B cell (primary cell): ENCODE data around the gene SLC45A3. TPM values are rescaled to one million over a fixed set of nuclear protein-coding genes. Genes with fewer than 3 reads are reported as not detected.

Source experiments
- ATAC-seq: fragments of 200-7000 bp; cut with Tn5 transposase; one replicate; pipeline ENCODE4 v1.10.0; 2021; ENCODE audit warnings: low read depth, mild to moderate bottlenecking, moderate number of reproducible peaks, moderate library complexity
- CTCF ChIA-PET: fragments of 350-600 bp; sonication (Branson Sonifier 250); formaldehyde crosslinking; loops from one replicate; lab custom pipeline; 2021; ENCODE audit warnings: antibody characterized with exemption, inconsistent platforms; lab: Charles Lee
- POLR2A ChIA-PET: fragments of 350-600 bp; sonication (Branson Sonifier 250); formaldehyde crosslinking; loops from one replicate; lab custom pipeline; 2021; ENCODE audit warnings: antibody characterized with exemption; lab: Charles Lee
- DNase-seq: peaks from one replicate; pipeline ENCODE4 v3.0.0; 2013
- H2AFZ ChIP-seq: 2 replicates; pipeline ENCODE4 v1.6.1; 2012; ENCODE audit warnings: mild to moderate bottlenecking, low read depth, low read length; ENCODE audit not compliant: insufficient read depth, poor library complexity, severe bottlenecking
- H3K27ac ChIP-seq, 2 donors: 1 replicate in 1 of 2; 2 replicates in 1 of 2; pipeline ENCODE4 v1.5.1; 2012 to 2013; ENCODE audit warnings: low read length in 2 of 2, mild to moderate bottlenecking in 2 of 2, moderate library complexity in 1 of 2
- H3K27me3 ChIP-seq, 4 experiments: fragments of 200-600 bp in 1 of 4; sonication (generic) in 1 of 4; replicated peaks in 1 of 4; 1 replicate in 2 of 4; 2 replicates in 2 of 4; pipeline versions ENCODE4 v1.6.1 to v1.7.0; 2013 to 2016; ENCODE audit warnings: low read length in 3 of 4, mild to moderate bottlenecking in 2 of 4, mixed read lengths in 1 of 4, moderate library complexity in 1 of 4; ENCODE audit not compliant: insufficient read depth in 4 of 4, control insufficient read depth in 3 of 4; ENCODE audit errors: control extremely low read depth in 1 of 4
- H3K36me3 ChIP-seq, 2 experiments: replicated peaks in 1 of 2; 1 replicate in 1 of 2; 2 replicates in 1 of 2; pipeline versions ENCODE4 v1.6.1 to v1.7.1; 2013; ENCODE audit warnings: low read length in 1 of 2; ENCODE audit not compliant: insufficient read depth in 2 of 2, control insufficient read depth in 1 of 2; ENCODE audit errors: control extremely low read depth in 1 of 2, extremely low read depth in 1 of 2
- H3K4me1 ChIP-seq, 2 donors: fragments of 200-600 bp in 1 of 2; sonication (generic) in 1 of 2; 1 replicate in 1 of 2; 2 replicates in 1 of 2; pipeline versions ENCODE4 v1.5.1 to v1.6.1; 2013 to 2017; ENCODE audit warnings: low read length in 2 of 2; ENCODE audit not compliant: control insufficient read depth in 2 of 2, insufficient read depth in 2 of 2
- H3K4me2 ChIP-seq: replicated peaks from 2 replicates; pipeline ENCODE3; 2012; ENCODE audit warnings: mild to moderate bottlenecking, low read depth, low read length; ENCODE audit not compliant: poor library complexity, severe bottlenecking
- H3K4me3 ChIP-seq, 5 experiments: fragments of 200-600 bp in 1 of 5; sonication (generic) in 1 of 5; 1 replicate in 3 of 5; 2 replicates in 2 of 5; pipeline versions ENCODE4 v1.5.1 to v1.7.0; 2011 to 2016; ENCODE audit warnings: low read length in 4 of 5, mild to moderate bottlenecking in 4 of 5, low read depth in 2 of 5, control low read depth in 1 of 5, moderate library complexity in 1 of 5; ENCODE audit not compliant: insufficient read depth in 1 of 5; ENCODE audit errors: control extremely low read depth in 1 of 5, extremely low read depth in 1 of 5
- H3K79me2 ChIP-seq: fragments of 200-600 bp; sonication (generic); one replicate; pipeline ENCODE4 v1.6.0; 2016; ENCODE audit warnings: low read length; ENCODE audit not compliant: control insufficient read depth, insufficient read depth
- H3K9ac ChIP-seq: fragments of 200-600 bp; sonication (generic); 2 replicates; pipeline ENCODE4 v1.6.1; 2017; ENCODE audit warnings: mild to moderate bottlenecking, low read length, moderate library complexity
- H3K9me3 ChIP-seq, 3 donors: one replicate each; pipeline versions ENCODE4 v1.6.1 to v1.7.1; 2013; ENCODE audit warnings: low read length in 2 of 3; ENCODE audit not compliant: control insufficient read depth in 2 of 3, insufficient read depth in 1 of 3; ENCODE audit errors: control extremely low read depth in 1 of 3
- H4K20me1 ChIP-seq: 2 replicates; pipeline ENCODE4 v1.6.0; 2012; ENCODE audit warnings: mild to moderate bottlenecking, low read length; ENCODE audit not compliant: insufficient read depth, control insufficient read depth, poor library complexity, severe bottlenecking
- H3K27ac Mint-ChIP-seq: one replicate; pipeline ENCODE4 v1.8.0; 2021; ENCODE audit warnings: mixed read lengths
- H3K27me3 Mint-ChIP-seq: one replicate; pipeline ENCODE4 v1.8.0; 2021; ENCODE audit warnings: mixed read lengths
- H3K4me1 Mint-ChIP-seq: one replicate; pipeline ENCODE4 v1.8.0; 2021; ENCODE audit warnings: mixed read lengths
- H3K4me3 Mint-ChIP-seq: one replicate; pipeline ENCODE4 v1.8.0; 2021; ENCODE audit warnings: mixed read lengths
- H3K9me3 Mint-ChIP-seq: one replicate; pipeline ENCODE4 v1.8.0; 2022; ENCODE audit warnings: mixed read lengths; ENCODE audit not compliant: insufficient read depth
- EZH2 ChIP-seq: IDR thresholded peaks from 2 replicates; pipeline ENCODE4 v1.6.1; 2012; ENCODE audit warnings: borderline replicate concordance, low read depth, mild to moderate bottlenecking, moderate library complexity, low read length; ENCODE audit not compliant: insufficient read depth, poor library complexity, severe bottlenecking
- WGBS: methylation state at CpG from one replicate; pipeline ENCODE4 v1.1.5; 2013; ENCODE audit warnings: missing lambda C conversion rate; ENCODE audit not compliant: insufficient coverage; 5-methylcytosine and 5-hydroxymethylcytosine counted together
- intact Hi-C: fragments of 100-400 bp; cut with micrococcal nuclease; formaldehyde crosslinking; loops from one replicate; pipeline ENCODE4 v1.10.0; 2022
- polyA plus RNA-seq: library from polyadenylated mRNA; depleted of rRNA; stranded (reverse); fragments of >200 nt; gene quantifications from 2 replicates; pipeline ENCODE4 v1.2.3, GENCODE V29; 2012
- total RNA-seq, 2 donors: library from RNA; stranded (reverse); fragments of 120-200 nt in 1 of 2; gene quantifications; 1 replicate in 1 of 2; 2 replicates in 1 of 2; pipeline versions ENCODE4 v1.2.3 to v1.2.4, GENCODE V29; 2013 to 2022
- TF ChIP-seq, protein P1 (sequence below): fragments of 200-600 bp; IDR thresholded peaks from one replicate; pipeline ENCODE4 v1.8.0; 2022; ENCODE audit warnings: antibody characterized with exemption, mild to moderate bottlenecking

Gene SLC45A3
- total and polyA plus RNA-seq, 2 donors (not counting 1 experiment from before 2014, with no cell fraction given), result 5.0 to 23.9 TPM

DNA sequence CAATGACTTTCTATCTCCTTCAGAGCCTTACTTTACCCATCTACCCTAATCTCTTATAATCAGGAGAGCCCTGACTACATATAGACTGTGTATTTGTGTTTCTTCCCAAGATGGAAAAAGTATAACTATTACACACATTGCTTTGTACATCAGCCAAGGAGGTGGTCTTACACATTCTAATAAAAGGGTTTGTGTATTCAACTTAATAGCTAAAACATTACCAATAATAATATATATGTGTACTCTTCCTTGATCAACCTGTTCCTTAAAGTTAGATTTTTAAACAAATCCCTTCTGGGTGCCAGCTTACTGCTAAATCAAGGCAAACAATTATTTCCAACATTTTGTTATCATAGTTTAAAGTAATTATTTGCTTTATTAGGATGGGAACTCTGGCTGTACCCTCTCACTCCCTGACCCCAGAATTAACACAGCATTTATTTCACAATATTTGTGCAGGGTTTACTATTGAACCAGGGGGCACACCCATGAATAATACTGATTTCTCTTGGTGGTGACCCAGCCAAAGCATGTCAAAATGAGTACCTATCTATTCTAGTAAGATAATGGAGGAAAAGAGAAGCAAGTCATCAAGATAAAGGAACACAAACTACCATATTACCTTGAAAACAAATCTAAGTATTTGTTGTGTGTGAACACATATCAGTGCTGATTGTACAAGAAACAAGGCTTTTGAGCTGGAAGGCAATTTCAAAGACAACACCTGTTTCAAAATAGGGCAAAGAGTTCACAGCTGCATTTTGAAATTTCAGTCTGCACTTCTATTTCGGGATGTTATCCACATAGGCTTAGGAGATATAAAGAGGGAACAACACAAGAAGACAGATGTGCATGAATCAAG, 30.1 kb upstream of the SLC45A3 start:
- TF ChIP-seq, protein P1, sequence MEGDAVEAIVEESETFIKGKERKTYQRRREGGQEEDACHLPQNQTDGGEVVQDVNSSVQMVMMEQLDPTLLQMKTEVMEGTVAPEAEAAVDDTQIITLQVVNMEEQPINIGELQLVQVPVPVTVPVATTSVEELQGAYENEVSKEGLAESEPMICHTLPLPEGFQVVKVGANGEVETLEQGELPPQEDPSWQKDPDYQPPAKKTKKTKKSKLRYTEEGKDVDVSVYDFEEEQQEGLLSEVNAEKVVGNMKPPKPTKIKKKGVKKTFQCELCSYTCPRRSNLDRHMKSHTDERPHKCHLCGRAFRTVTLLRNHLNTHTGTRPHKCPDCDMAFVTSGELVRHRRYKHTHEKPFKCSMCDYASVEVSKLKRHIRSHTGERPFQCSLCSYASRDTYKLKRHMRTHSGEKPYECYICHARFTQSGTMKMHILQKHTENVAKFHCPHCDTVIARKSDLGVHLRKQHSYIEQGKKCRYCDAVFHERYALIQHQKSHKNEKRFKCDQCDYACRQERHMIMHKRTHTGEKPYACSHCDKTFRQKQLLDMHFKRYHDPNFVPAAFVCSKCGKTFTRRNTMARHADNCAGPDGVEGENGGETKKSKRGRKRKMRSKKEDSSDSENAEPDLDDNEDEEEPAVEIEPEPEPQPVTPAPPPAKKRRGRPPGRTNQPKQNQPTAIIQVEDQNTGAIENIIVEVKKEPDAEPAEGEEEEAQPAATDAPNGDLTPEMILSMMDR, result no peak
- TF ChIP-seq EZH2, result no peak
- WGBS, result no CpG with 5 or more reads among the region's 1 CpG

More for the DNA sequence above, 30.1 kb upstream of the SLC45A3 start:
- Histone ChIP-seq H3K9me3 (no peaks in the 10 kb centered on the region), H2AFZ (no peak overlapping the region), H3K27me3 (no peaks in the 10 kb centered on the region), H3K4me3 (no peak overlapping the region), H3K27ac (no peak overlapping the region), H4K20me1 (no peaks in the 10 kb centered on the region), H3K36me3 (peaks cover 0 to 3% of the 10 kb centered on the region in 2 experiments), H3K4me2 (no peak overlapping the region), H3K79me2 (no peaks in the 10 kb centered on the region), H3K9ac (no peak overlapping the region), H3K4me1 (peaks cover 13 to 17% of the 10 kb centered on the region in 2 donors)
- CTCF ChIA-PET, result interaction anchor here (0.7 to 16.3 kb wide), 24 partner anchors 10 to 648 kb away, joined by 3 to 943 read pairs (median 8); partner anchors contain the start of genes ELK4, PM20D1 and SLC45A3
- no peaks in the 10 kb centered on the region for H3K9me3 Mint-ChIP-seq
- no peaks in the 10 kb centered on the region for H3K27me3 Mint-ChIP-seq
- DNase-seq (no peak), ATAC-seq (no peak)
- no peak overlapping the region for H3K4me3 Mint-ChIP-seq
- POLR2A ChIA-PET, result interaction anchor here (0.7 to 1.5 kb wide), 4 partner anchors 41 to 78 kb away, joined by 3 read pairs; partner anchors contain the start of gene ELK4
- H3K27ac Mint-ChIP-seq, result no peak overlapping the region
- intact Hi-C loops, result loop anchor here (1.0 to 5.0 kb wide), 6 partner anchors 42 to 267 kb away; partner anchors contain the start of gene ELK4
- peaks cover 19% of the 10 kb centered on the region for H3K4me1 Mint-ChIP-seq
